ENCODE measurements around the gene POFUT2.

The POFUT2 gene

GRCh38 chr21:45334134-45334533, 46.4 kb upstream of the POFUT2 start:
- Histone ChIP-seq H4K20me1 (ENCODE audit: insufficient read depth, low read length) (no peaks in the 10 kb centered on the region), H3K9me2 (ENCODE audit: low read depth, low read length) (no peaks in the 10 kb centered on the region), H3K27ac (ENCODE audit: low read depth, low read length, poor library complexity, severe bottlenecking) (no peak overlapping the region), H3K36me3 (ENCODE audit: insufficient read depth, low read length) (no peaks in the 10 kb centered on the region), H3K27me3 (ENCODE audit: insufficient read depth, low read length) (no peaks in the 10 kb centered on the region), H3K4me2 (ENCODE audit: low read length) (no peak overlapping the region), H2AFZ (ENCODE audit: low read length) (no peak overlapping the region), H3K9me3 (ENCODE audit: low read length) (no peaks in the 10 kb centered on the region), H3F3A (ENCODE audit: insufficient read depth, low read length) (no peaks in the 10 kb centered on the region), H3K4me1 (ENCODE audit: insufficient read depth, low read length, severe bottlenecking) (no peaks in the 10 kb centered on the region), H3K4me3 (ENCODE audit: low read depth, low read length, poor library complexity, severe bottlenecking) (no peak overlapping the region), H3K79me2 (ENCODE audit: insufficient read depth, low read length) (no peaks in the 10 kb centered on the region), H3K9ac (ENCODE audit: low read length) (no peak overlapping the region)
- no peak for TF ChIP-seq EZH2 (IDR thresholded peaks at IDR 0.05; ENCODE audit: borderline replicate concordance, low read length)
- TF ChIP-seq CTCF (IDR thresholded peaks at IDR 0.05; ENCODE audit: low read length) = no peak

- H3K36me3 ChIP-seq (ENCODE audit: insufficient read depth, low read length) = no peaks in the 10 kb centered on the region
- H4K20me1 ChIP-seq (ENCODE audit: insufficient read depth, low read length) = no peaks in the 10 kb centered on the region
- no peak overlapping the region for H3K4me2 ChIP-seq (ENCODE audit: low read length)
- no peak overlapping the region for H3K4me3 ChIP-seq (ENCODE audit: low read depth, low read length, poor library complexity, severe bottlenecking)
- H3K27me3 ChIP-seq (ENCODE audit: insufficient read depth, low read length) = no peaks in the 10 kb centered on the region
- H3K9me3 ChIP-seq (ENCODE audit: low read length) = no peaks in the 10 kb centered on the region
- no peaks in the 10 kb centered on the region for H3K9me2 ChIP-seq (ENCODE audit: low read depth, low read length)
- no peak overlapping the region for H3K9ac ChIP-seq (ENCODE audit: low read length)
- no peak for TF ChIP-seq CTCF (IDR thresholded peaks at IDR 0.05; ENCODE audit: low read length)
- no peak for TF ChIP-seq EZH2 (IDR thresholded peaks at IDR 0.05; ENCODE audit: borderline replicate concordance, low read length)
- H3K4me1 ChIP-seq (ENCODE audit: insufficient read depth, low read length, severe bottlenecking) = no peaks in the 10 kb centered on the region
- H2AFZ ChIP-seq (ENCODE audit: low read length) = no peak overlapping the region
- H3K79me2 ChIP-seq (ENCODE audit: insufficient read depth, low read length) = no peaks in the 10 kb centered on the region
- H3F3A ChIP-seq (ENCODE audit: insufficient read depth, low read length) = no peaks in the 10 kb centered on the region
- no peak overlapping the region for H3K27ac ChIP-seq (ENCODE audit: low read depth, low read length, poor library complexity, severe bottlenecking)
These were observed 46.0 kb upstream of the POFUT2 start for GRCh38 chr21:45333583-45334121.

- TF ChIP-seq CTCF (IDR thresholded peaks at IDR 0.05; ENCODE audit: low read length) (no peak), EZH2 (IDR thresholded peaks at IDR 0.05; ENCODE audit: borderline replicate concordance, low read length) (no peak)
- Histone ChIP-seq H3K79me2 (ENCODE audit: insufficient read depth, low read length) (no peaks in the 10 kb centered on the region), H3F3A (ENCODE audit: insufficient read depth, low read length) (no peaks in the 10 kb centered on the region), H3K36me3 (ENCODE audit: insufficient read depth, low read length) (no peaks in the 10 kb centered on the region), H3K4me2 (ENCODE audit: low read length) (no peak overlapping the region), H4K20me1 (ENCODE audit: insufficient read depth, low read length) (no peaks in the 10 kb centered on the region), H3K4me1 (ENCODE audit: insufficient read depth, low read length, severe bottlenecking) (no peaks in the 10 kb centered on the region), H3K27ac (ENCODE audit: low read depth, low read length, poor library complexity, severe bottlenecking) (no peak overlapping the region), H3K9ac (ENCODE audit: low read length) (no peak overlapping the region), H3K27me3 (ENCODE audit: insufficient read depth, low read length) (no peaks in the 10 kb centered on the region), H3K9me3 (ENCODE audit: low read length) (no peaks in the 10 kb centered on the region), H3K4me3 (ENCODE audit: low read depth, low read length, poor library complexity, severe bottlenecking) (no peak overlapping the region), H3K9me2 (ENCODE audit: low read depth, low read length) (no peaks in the 10 kb centered on the region), H2AFZ (ENCODE audit: low read length) (no peak overlapping the region)
These were observed 45.4 kb upstream of the POFUT2 start for GRCh38 chr21:45332981-45333582.

Measured in OCI-LY1 (cell line).